ENCODE results near the gene TCEAL3.
A peak's percentile ranks its signal among the peaks of the same experiment; 100 is the strongest.

The TCEAL3 gene

GRCh38 chrX:103608306-103608963 is 672 bp downstream of the TCEAL3 start:
- no peak for DNase-seq (ENCODE audit: low read depth in 1 of 2, low spot score in 1 of 2)
- in situ Hi-C loops (cut with HindIII; ENCODE audit: low pct_unique_long_range_greater_than_20kb, low sequenced_read_pairs): no loop called here
- no peak for TF ChIP-seq JUND (IDR thresholded peaks at IDR 0.05; ENCODE audit: low read depth)

DNA sequence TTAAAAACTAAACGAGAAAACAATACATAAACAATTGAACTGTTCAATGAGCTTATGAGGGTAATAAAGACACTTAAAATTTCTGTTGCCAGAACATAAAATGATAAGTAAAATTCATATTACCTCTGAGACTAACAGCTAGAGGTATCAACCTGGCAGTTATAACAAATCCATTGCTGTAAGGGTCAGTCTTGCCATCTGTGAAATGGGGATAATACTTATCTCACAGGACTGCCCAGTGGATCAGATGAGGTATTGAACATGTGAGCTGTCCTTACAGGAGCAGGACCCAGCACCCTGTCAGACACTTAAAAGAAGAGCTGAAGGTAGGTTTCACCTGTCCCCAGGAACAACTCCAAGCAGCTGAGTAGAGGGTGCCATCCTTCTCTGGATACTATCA is 2.5 kb downstream of the TCEAL3 start:
- DNase-seq (ENCODE audit: low read depth in 1 of 2, low spot score in 1 of 2): no peak
- in situ Hi-C loops (cut with HindIII; ENCODE audit: low pct_unique_long_range_greater_than_20kb, low sequenced_read_pairs): no loop called here
- TF ChIP-seq JUND (IDR thresholded peaks at IDR 0.05; ENCODE audit: low read depth): no peak

- in situ Hi-C loops (cut with HindIII; ENCODE audit: low pct_unique_long_range_greater_than_20kb, low sequenced_read_pairs): no loop called here
- no peak for DNase-seq (ENCODE audit: low read depth in 1 of 2, low spot score in 1 of 2)
- TF ChIP-seq JUND (IDR thresholded peaks at IDR 0.05; ENCODE audit: low read depth): no peak
These were observed 5.7 kb downstream of the TCEAL3 start for GRCh38 chrX:103613362-103613890.

DNA sequence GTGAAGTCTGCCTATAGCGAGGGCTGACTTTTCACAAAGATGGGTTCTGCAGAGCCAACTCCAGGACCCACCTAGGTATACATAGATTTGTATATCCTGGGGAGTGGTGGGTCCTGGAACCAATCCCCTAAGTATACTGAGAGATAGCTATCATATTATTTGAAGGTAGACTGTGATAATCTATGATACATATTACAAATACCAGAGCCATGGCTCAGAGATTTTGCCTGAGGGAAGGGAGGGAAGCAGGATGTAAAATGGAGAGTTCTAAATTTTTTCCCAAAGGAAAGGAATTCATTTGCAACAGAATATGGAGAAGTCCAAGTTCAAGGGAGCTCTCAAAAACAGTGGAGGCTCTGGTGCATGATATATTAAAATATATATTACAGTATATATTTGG is 7.2 kb downstream of the TCEAL3 start:
- no peak for TF ChIP-seq JUND (IDR thresholded peaks at IDR 0.05; ENCODE audit: low read depth)
- no peak for DNase-seq (ENCODE audit: low read depth in 1 of 2, low spot score in 1 of 2)

DNA sequence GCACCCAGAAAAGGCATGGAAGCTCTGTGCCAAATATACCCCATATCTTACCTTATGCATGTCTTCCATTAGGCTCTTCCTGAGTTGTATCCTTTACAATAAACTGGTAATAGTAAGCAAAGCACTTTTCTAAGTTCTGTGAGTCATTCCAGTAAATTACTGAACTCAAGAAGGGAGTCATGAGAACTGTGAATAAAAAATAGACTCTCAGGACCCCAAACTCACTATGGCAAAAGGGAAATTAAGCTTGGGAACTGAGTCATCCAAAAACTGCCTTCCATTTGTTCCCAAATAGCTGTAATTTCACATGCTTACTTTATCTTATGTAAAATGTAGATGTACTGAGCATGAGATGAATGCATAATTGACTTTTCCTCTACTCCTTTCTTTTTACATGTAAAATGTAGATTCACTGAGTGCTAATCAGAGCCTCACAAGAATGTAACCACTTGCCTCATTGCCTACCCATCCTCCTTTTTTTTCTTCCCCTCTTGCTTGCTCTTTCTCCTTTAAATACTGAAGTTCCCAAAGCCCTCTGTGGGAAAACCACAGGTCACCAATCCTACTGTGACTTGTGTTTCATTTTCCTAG is 8.1 kb downstream of the TCEAL3 start:
- in situ Hi-C loops (cut with HindIII; ENCODE audit: low pct_unique_long_range_greater_than_20kb, low sequenced_read_pairs): no loop called here
- DNase-seq (ENCODE audit: low read depth in 1 of 2, low spot score in 1 of 2): no peak
- no peak for TF ChIP-seq JUND (IDR thresholded peaks at IDR 0.05; ENCODE audit: low read depth)

More for the DNA sequence above, 7.2 kb downstream of the TCEAL3 start:
- in situ Hi-C loops (cut with HindIII; ENCODE audit: low pct_unique_long_range_greater_than_20kb, low sequenced_read_pairs): no loop called here

GRCh38 chrX:103616676-103617186 is 9.0 kb downstream of the TCEAL3 start:
- in situ Hi-C loops (cut with HindIII; ENCODE audit: low pct_unique_long_range_greater_than_20kb, low sequenced_read_pairs): no loop called here
- DNase-seq (ENCODE audit: low read depth in 1 of 2, low spot score in 1 of 2): no peak
- no peak for TF ChIP-seq JUND (IDR thresholded peaks at IDR 0.05; ENCODE audit: low read depth)

- in situ Hi-C loops (cut with HindIII; ENCODE audit: low pct_unique_long_range_greater_than_20kb, low sequenced_read_pairs): no loop called here
- DNase-seq (ENCODE audit: low read depth in 1 of 2, low spot score in 1 of 2): no peak
These were observed 16.3 kb downstream of the TCEAL3 start for GRCh38 chrX:103624111-103624510.

GRCh38 chrX:103626855-103627254 is 19.1 kb downstream of the TCEAL3 start:
- in situ Hi-C loops (cut with HindIII; ENCODE audit: low pct_unique_long_range_greater_than_20kb, low sequenced_read_pairs): no loop called here
- DNase-seq (ENCODE audit: low read depth in 1 of 2, low spot score in 1 of 2): no peak
- no peak for TF ChIP-seq JUND (IDR thresholded peaks at IDR 0.05; ENCODE audit: low read depth)

More at GRCh38 chrX:103624111-103624510, 16.3 kb downstream of the TCEAL3 start:
- TF ChIP-seq JUND (IDR thresholded peaks at IDR 0.05; ENCODE audit: low read depth): no peak

DNA sequence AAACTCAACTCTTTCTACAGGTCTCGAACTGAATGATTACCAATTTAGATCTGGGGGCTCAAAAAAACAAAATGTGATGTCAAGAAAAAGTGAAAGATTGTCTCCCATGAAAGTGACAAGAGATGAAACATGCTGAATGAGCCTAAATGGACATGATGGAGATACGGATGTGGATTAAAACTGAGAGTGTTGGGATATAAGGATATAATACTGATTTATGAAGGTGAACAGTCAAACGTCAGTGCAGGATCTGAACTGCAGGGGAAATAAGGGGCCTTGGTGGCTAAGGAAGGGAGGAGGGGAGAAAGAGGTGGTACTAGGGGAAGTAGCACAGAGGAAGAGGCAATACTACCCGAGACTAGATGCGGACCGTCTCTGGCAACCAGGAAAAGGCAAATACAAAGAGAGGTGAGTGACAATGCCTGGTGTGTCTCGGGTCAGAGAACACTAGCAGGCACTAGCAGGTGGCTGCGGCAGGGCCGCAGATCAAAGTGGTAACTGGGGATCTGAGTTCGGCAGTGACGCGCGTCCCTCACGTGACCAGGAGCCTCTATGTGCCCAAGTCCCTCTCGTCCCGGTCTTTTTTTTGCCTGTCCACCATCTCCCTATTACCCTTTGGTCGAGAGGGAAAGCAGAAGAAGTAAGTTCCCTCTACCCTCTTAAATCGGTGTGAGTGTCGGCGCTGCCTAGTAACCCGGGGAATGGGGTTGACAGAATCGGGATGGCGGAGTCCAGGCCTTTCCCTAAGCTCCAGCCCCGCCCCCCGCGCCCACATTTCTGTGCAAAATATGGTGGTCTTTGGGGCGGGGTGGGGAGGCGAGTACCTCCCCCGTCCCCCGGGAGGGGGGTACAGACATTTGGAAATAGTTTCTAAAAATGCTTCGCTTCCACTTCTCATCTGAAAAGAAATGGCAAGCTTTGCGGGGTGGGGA is 20.9 kb downstream of the TCEAL3 start, which contains the start of gene TCEAL1:
TCEAL1 (plus strand) TSS at position 590 of the 932 bp plus-strand sequence. CDS start 942 bp downstream, outside the sequence.
- TF ChIP-seq JUND (IDR thresholded peaks at IDR 0.05; ENCODE audit: low read depth): no peak
- in situ Hi-C loops (cut with HindIII; ENCODE audit: low pct_unique_long_range_greater_than_20kb, low sequenced_read_pairs): no loop called here
- peak in 1 of 2 experiments; percentile 22 for DNase-seq (ENCODE audit: low read depth in 1 of 2, low spot score in 1 of 2)

GRCh38 chrX:103629318-103630170 is 21.8 kb downstream of the TCEAL3 start:
- in situ Hi-C loops (cut with HindIII; ENCODE audit: low pct_unique_long_range_greater_than_20kb, low sequenced_read_pairs): no loop called here
- TF ChIP-seq JUND (IDR thresholded peaks at IDR 0.05; ENCODE audit: low read depth): no peak
- peak in 1 of 2 experiments; percentile 58 for DNase-seq (ENCODE audit: low read depth in 1 of 2, low spot score in 1 of 2)

DNA sequence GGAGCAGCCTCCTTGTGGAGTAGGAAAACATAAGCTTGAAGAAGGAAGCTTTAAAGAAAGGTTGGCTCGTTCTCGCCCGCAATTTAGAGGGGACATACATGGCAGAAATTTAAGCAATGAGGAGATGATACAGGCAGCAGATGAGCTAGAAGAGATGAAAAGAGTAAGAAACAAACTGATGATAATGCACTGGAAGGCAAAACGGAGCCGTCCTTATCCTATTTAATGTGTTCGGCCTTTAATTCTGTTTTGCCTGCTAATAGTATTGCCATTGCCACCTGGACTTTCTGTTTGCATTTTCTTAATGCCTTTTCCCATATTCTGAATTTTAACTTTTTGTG is 22.4 kb downstream of the TCEAL3 start:
- in situ Hi-C loops (cut with HindIII; ENCODE audit: low pct_unique_long_range_greater_than_20kb, low sequenced_read_pairs): no loop called here
- no peak for DNase-seq (ENCODE audit: low read depth in 1 of 2, low spot score in 1 of 2)
- TF ChIP-seq JUND (IDR thresholded peaks at IDR 0.05; ENCODE audit: low read depth): no peak

GRCh38 chrX:103631145-103631544 is 23.4 kb downstream of the TCEAL3 start:
- no peak for TF ChIP-seq JUND (IDR thresholded peaks at IDR 0.05; ENCODE audit: low read depth)
- in situ Hi-C loops (cut with HindIII; ENCODE audit: low pct_unique_long_range_greater_than_20kb, low sequenced_read_pairs): no loop called here
- DNase-seq (ENCODE audit: low read depth in 1 of 2, low spot score in 1 of 2): no peak

Data from T47D (cell line).